SK-N-SH (cell line): ENCODE results near the gene MRC1. TPM values are rescaled to one million over a fixed set of nuclear protein-coding genes. Genes with fewer than 3 reads are reported as not detected.
A peak's percentile ranks its signal among the peaks of the same experiment; 100 is the strongest.

ENCODE experiments used
- CTCF ChIA-PET: fragments of 300-600, 350-600 bp; formaldehyde crosslinking; extraction: SDS; loops from one replicate; lab custom pipeline; 2021; lab: Yijun Ruan, JAX
- POLR2A ChIA-PET: fragments of 350-600 bp; sonication (Branson Sonifier 250); formaldehyde crosslinking; extraction: SDS; loops from one replicate; lab custom pipeline; 2020; ENCODE audit warnings: antibody characterized with exemption, inconsistent platforms; lab: Yijun Ruan, JAX
- DNase-seq: peaks from one replicate; pipeline ENCODE4 v3.0.0; 2012
- H2AFZ ChIP-seq: fragments of 200-600 bp; sonication (generic); 2 replicates; pipeline ENCODE4 v1.8.1; 2016; ENCODE audit warnings: antibody characterized with exemption, mild to moderate bottlenecking, low read depth
- H3F3A ChIP-seq: fragments of 200-600 bp; sonication (generic); replicated peaks from 2 replicates; pipeline ENCODE3; 2016; ENCODE audit warnings: antibody characterized with exemption, mild to moderate bottlenecking; ENCODE audit not compliant: insufficient read depth
- H3K27ac ChIP-seq, 2 experiments: fragments of 200-500 bp in 1 of 2; fragments of 200-600 bp in 1 of 2; sonication (Bioruptor generic) in 1 of 2; sonication (generic), shearing (Covaris generic) in 1 of 2; 2 replicates each; pipeline versions ENCODE4 v1.5.1 to v1.6.1; 2014 to 2016; ENCODE audit warnings: low read depth in 2 of 2, inconsistent platforms in 1 of 2, low read length in 1 of 2, mild to moderate bottlenecking in 1 of 2, mixed read lengths in 1 of 2
- H3K27me3 ChIP-seq: fragments of 200-600 bp; sonication (generic), shearing (Covaris generic); 2 replicates; pipeline ENCODE4 v1.6.1; 2016; ENCODE audit warnings: mixed run types; ENCODE audit not compliant: insufficient read depth
- H3K36me3 ChIP-seq, 2 experiments: fragments of 200-500 bp in 1 of 2; fragments of 200-600 bp in 1 of 2; sonication (Bioruptor generic) in 1 of 2; sonication (generic) in 1 of 2; replicated peaks in 1 of 2; 2 replicates each; pipeline versions ENCODE3 to v1.5.1; 2014 to 2016; ENCODE audit warnings: low read length in 1 of 2, mild to moderate bottlenecking in 1 of 2; ENCODE audit not compliant: insufficient read depth in 2 of 2, control insufficient read depth in 1 of 2
- H3K4me1 ChIP-seq, 2 experiments: fragments of 200-500 bp in 1 of 2; fragments of 200-600 bp in 1 of 2; sonication (Bioruptor generic) in 1 of 2; sonication (generic), shearing (Covaris generic) in 1 of 2; 2 replicates each; pipeline versions ENCODE4 v1.5.1 to v1.6.1; 2014 to 2016; ENCODE audit warnings: low read depth in 1 of 2, low read length in 1 of 2, mixed run types in 1 of 2; ENCODE audit not compliant: insufficient read depth in 2 of 2, control insufficient read depth in 1 of 2
- H3K4me2 ChIP-seq: fragments of 200-600 bp; sonication (generic), shearing (Covaris generic); 2 replicates; pipeline ENCODE4 v1.6.1; 2017; ENCODE audit warnings: mixed run types
- H3K4me3 ChIP-seq, 2 experiments: fragments of 200-500 bp in 1 of 2; fragments of 200-600 bp in 1 of 2; sonication (Bioruptor generic) in 1 of 2; sonication (generic), shearing (Covaris generic) in 1 of 2; 2 replicates each; pipeline versions ENCODE4 v1.5.1 to v1.8.1; 2014 to 2016; ENCODE audit warnings: low read depth in 2 of 2, inconsistent platforms in 1 of 2, low read length in 1 of 2, mild to moderate bottlenecking in 1 of 2, mixed read lengths in 1 of 2, moderate library complexity in 1 of 2
- H3K79me2 ChIP-seq: fragments of 200-600 bp; sonication (generic); 2 replicates; pipeline ENCODE4 v1.8.1; 2017; ENCODE audit warnings: mild to moderate bottlenecking; ENCODE audit not compliant: insufficient read depth
- H3K9ac ChIP-seq: fragments of 200-600 bp; sonication (generic); 2 replicates; pipeline ENCODE4 v1.6.1; 2017; ENCODE audit warnings: mixed run types
- H3K9me2 ChIP-seq: fragments of 200-600 bp; sonication (generic); 2 replicates; pipeline ENCODE4 v1.6.1; 2017; ENCODE audit warnings: mixed run types
- H3K9me3 ChIP-seq: fragments of 200-600 bp; sonication (generic); 2 replicates; pipeline ENCODE4 v1.6.1; 2017; ENCODE audit warnings: mixed run types, mild to moderate bottlenecking, moderate library complexity
- H4K20me1 ChIP-seq: fragments of 200-600 bp; sonication (generic); 2 replicates; pipeline ENCODE4 v1.6.1; 2017; ENCODE audit warnings: mild to moderate bottlenecking, mixed run types; ENCODE audit not compliant: insufficient read depth
- CHD2 ChIP-seq: fragments of 150-350 bp; IDR thresholded peaks from 2 replicates; pipeline ENCODE4 v1.6.1; 2018; ENCODE audit warnings: low read length; ENCODE audit not compliant: partially characterized antibody
- ELF1 ChIP-seq: IDR thresholded peaks from 2 replicates; pipeline ENCODE4 v1.4.0; 2012
- EZH2phosphoT487 ChIP-seq: fragments of 200-600 bp; sonication (generic); IDR thresholded peaks from 2 replicates; pipeline ENCODE4 v1.6.1; 2017; ENCODE audit warnings: low read depth, mixed run types, mild to moderate bottlenecking, antibody characterized with exemption, moderate library complexity, borderline replicate concordance
- GABPA ChIP-seq: IDR thresholded peaks from 2 replicates; pipeline ENCODE4 v1.4.0; 2012; ENCODE audit warnings: low read depth, mild to moderate bottlenecking
- GATA2 ChIP-seq: sonication (generic); formaldehyde crosslinking; IDR thresholded peaks from 2 replicates; pipeline ENCODE4 v1.5.0; 2020; ENCODE audit warnings: mild to moderate bottlenecking, missing genetic modification reagents
- MAX ChIP-seq: IDR thresholded peaks from 2 replicates; pipeline ENCODE4 v1.4.0; 2012; ENCODE audit warnings: low read depth
- MEF2A ChIP-seq: IDR thresholded peaks from 2 replicates; pipeline ENCODE4 v1.4.0; 2012; ENCODE audit warnings: low read depth, borderline replicate concordance
- MXI1 ChIP-seq: IDR thresholded peaks from 2 replicates; pipeline ENCODE4 v1.6.1; 2012; ENCODE audit warnings: mild to moderate bottlenecking, low read depth, low read length, improper control_type of control experiment
- NFIC ChIP-seq: IDR thresholded peaks from 2 replicates; pipeline ENCODE4 v1.4.0; 2012; ENCODE audit warnings: borderline replicate concordance
- NRF1 ChIP-seq: IDR thresholded peaks from 2 replicates; pipeline ENCODE4 v1.6.1; 2012; ENCODE audit warnings: low read depth, mild to moderate bottlenecking, low read length
- RCOR1 ChIP-seq: fragments of 150-350 bp; IDR thresholded peaks from 2 replicates; pipeline ENCODE4 v1.6.1; 2017; ENCODE audit warnings: antibody characterized with exemption, low read length
- RFX5 ChIP-seq: IDR thresholded peaks from 2 replicates; pipeline ENCODE4 v1.6.1; 2012; ENCODE audit warnings: mild to moderate bottlenecking, improper control_type of control experiment, low read length
- SIN3A ChIP-seq: IDR thresholded peaks from 2 replicates; pipeline ENCODE4 v1.6.1; 2012; ENCODE audit warnings: low read depth, mild to moderate bottlenecking, low read length, moderate library complexity, borderline replicate concordance
- SMC3 ChIP-seq: IDR thresholded peaks from 2 replicates; pipeline ENCODE4 v1.6.1; 2012; ENCODE audit warnings: low read depth, low read length, improper control_type of control experiment
- TCF12 ChIP-seq: IDR thresholded peaks from 2 replicates; pipeline ENCODE4 v1.4.0; 2012
- USF2 ChIP-seq: fragments of 150-350 bp; IDR thresholded peaks from 2 replicates; pipeline ENCODE4 v1.6.1; 2017; ENCODE audit warnings: antibody characterized with exemption, low read length, low read depth, borderline replicate concordance
- WGBS: methylation state at CpG from one replicate; pipeline ENCODE4 v1.1.6; 2017; ENCODE audit warnings: low lambda C conversion rate; 5-methylcytosine and 5-hydroxymethylcytosine counted together
- polyA plus RNA-seq, 3 experiments: library from polyadenylated mRNA; depleted of rRNA; stranded (reverse); fragments of >200 nt; gene quantifications; 2 replicates each; pipeline ENCODE4 v1.2.3, GENCODE V29; 2012
- TF ChIP-seq, protein P1 (sequence below): fragments of 150-350 bp; IDR thresholded peaks from 2 replicates; pipeline ENCODE4 v1.6.1; 2016; ENCODE audit warnings: mild to moderate bottlenecking, low read depth, low read length
- TF ChIP-seq, protein P2 (sequence below): IDR thresholded peaks from 2 replicates; pipeline ENCODE4 v1.6.1; 2012; ENCODE audit warnings: mild to moderate bottlenecking, low read depth, low read length, moderate library complexity

MRC1 gene
- polyA plus RNA-seq, 1 of the 3 experiments (the other 2 are of a cell fraction): not detected

- ChIA-PET CTCF (interaction anchor here (0.8 to 1.2 kb wide), 2 partner anchors 43 to 188 kb away, joined by 3 read pairs; no protein-coding TSS in a partner anchor), POLR2A (no interaction called here)
- Histone ChIP-seq H3K36me3 (no peaks in the 10 kb centered on the region), H3K79me2 (no peaks in the 10 kb centered on the region), H2AFZ (peak overlapping the region; percentile 27; the same call in 1 of the 2 replicates), H3K4me2 (peak overlapping the region; percentile 27), H3K9me3 (no peaks in the 10 kb centered on the region), H3K27me3 (no peaks in the 10 kb centered on the region), H3K4me1 (peaks cover 16 to 36% of the 10 kb centered on the region in 2 experiments; a peak in 3 of 4 replicates), H3K9ac (peak overlapping the region; percentile 1; the same call in 1 of the 2 replicates), H4K20me1 (no peaks in the 10 kb centered on the region), H3K4me3 (no peak overlapping the region), H3F3A (peaks cover 37% of the 10 kb centered on the region), H3K9me2 (no peaks in the 10 kb centered on the region), H3K27ac (peak overlapping the region; percentile 71 to 88; a peak in 3 of 4 replicates)
- TF ChIP-seq NRF1 (no peak), NFIC (no peak), USF2 (no peak), ELF1 (no peak), EZH2phosphoT487 (no peak), TCF12 (no peak), CHD2 (no peak), SMC3 (no peak), MEF2A (no peak), SIN3A (no peak), MAX (no peak), GATA2 (CRISPR knock-in tag) (no peak), RFX5 (no peak), RCOR1 (no peak), GABPA (no peak), MXI1 (no peak)
- TF ChIP-seq, protein P1, sequence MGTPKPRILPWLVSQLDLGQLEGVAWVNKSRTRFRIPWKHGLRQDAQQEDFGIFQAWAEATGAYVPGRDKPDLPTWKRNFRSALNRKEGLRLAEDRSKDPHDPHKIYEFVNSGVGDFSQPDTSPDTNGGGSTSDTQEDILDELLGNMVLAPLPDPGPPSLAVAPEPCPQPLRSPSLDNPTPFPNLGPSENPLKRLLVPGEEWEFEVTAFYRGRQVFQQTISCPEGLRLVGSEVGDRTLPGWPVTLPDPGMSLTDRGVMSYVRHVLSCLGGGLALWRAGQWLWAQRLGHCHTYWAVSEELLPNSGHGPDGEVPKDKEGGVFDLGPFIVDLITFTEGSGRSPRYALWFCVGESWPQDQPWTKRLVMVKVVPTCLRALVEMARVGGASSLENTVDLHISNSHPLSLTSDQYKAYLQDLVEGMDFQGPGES: no peak
- TF ChIP-seq, protein P2, sequence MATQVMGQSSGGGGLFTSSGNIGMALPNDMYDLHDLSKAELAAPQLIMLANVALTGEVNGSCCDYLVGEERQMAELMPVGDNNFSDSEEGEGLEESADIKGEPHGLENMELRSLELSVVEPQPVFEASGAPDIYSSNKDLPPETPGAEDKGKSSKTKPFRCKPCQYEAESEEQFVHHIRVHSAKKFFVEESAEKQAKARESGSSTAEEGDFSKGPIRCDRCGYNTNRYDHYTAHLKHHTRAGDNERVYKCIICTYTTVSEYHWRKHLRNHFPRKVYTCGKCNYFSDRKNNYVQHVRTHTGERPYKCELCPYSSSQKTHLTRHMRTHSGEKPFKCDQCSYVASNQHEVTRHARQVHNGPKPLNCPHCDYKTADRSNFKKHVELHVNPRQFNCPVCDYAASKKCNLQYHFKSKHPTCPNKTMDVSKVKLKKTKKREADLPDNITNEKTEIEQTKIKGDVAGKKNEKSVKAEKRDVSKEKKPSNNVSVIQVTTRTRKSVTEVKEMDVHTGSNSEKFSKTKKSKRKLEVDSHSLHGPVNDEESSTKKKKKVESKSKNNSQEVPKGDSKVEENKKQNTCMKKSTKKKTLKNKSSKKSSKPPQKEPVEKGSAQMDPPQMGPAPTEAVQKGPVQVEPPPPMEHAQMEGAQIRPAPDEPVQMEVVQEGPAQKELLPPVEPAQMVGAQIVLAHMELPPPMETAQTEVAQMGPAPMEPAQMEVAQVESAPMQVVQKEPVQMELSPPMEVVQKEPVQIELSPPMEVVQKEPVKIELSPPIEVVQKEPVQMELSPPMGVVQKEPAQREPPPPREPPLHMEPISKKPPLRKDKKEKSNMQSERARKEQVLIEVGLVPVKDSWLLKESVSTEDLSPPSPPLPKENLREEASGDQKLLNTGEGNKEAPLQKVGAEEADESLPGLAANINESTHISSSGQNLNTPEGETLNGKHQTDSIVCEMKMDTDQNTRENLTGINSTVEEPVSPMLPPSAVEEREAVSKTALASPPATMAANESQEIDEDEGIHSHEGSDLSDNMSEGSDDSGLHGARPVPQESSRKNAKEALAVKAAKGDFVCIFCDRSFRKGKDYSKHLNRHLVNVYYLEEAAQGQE: no peak
- DNase-seq: no peak
- 94% methylated on average over 5 of the region's 5 CpGs for WGBS
Measured at GRCh38 chr10:17785276-17785930, 23.7 kb upstream of the MRC1 start.
